GM23248 (cell line): ENCODE measurements around the gene KIF6. TPM values are rescaled to one million over a fixed set of nuclear protein-coding genes. Genes with fewer than 3 reads are reported as not detected.

Experiments used
- DNase-seq: peaks from one replicate; pipeline ENCODE4 v3.0.0-alpha.2; 2015
- H2AFZ ChIP-seq: fragments of 200-600 bp; sonication (generic); 2 replicates; pipeline ENCODE4 v1.6.1; 2016; ENCODE audit warnings: antibody characterized with exemption
- H3F3A ChIP-seq: fragments of 200-600 bp; sonication (generic); 2 replicates; pipeline ENCODE4 v1.6.1; 2016; ENCODE audit warnings: mild to moderate bottlenecking, antibody characterized with exemption, mixed run types; ENCODE audit not compliant: insufficient read depth
- H3K27ac ChIP-seq: fragments of 200-600 bp; sonication (generic); 2 replicates; pipeline ENCODE4 v1.5.1; 2016; ENCODE audit warnings: mild to moderate bottlenecking
- H3K27me3 ChIP-seq: fragments of 200-600 bp; sonication (generic); replicated peaks from 2 replicates; pipeline ENCODE4 v1.6.1; 2016; ENCODE audit warnings: mild to moderate bottlenecking; ENCODE audit not compliant: insufficient read depth
- H3K36me3 ChIP-seq: fragments of 200-600 bp; sonication (generic); 2 replicates; pipeline ENCODE4 v1.6.1; 2016; ENCODE audit warnings: low read depth, mild to moderate bottlenecking
- H3K4me1 ChIP-seq: fragments of 200-600 bp; sonication (generic); 2 replicates; pipeline ENCODE4 v1.6.1; 2016; ENCODE audit warnings: mild to moderate bottlenecking; ENCODE audit not compliant: insufficient read depth
- H3K4me2 ChIP-seq: fragments of 200-600 bp; sonication (generic); one replicate; pipeline ENCODE4 v1.6.1; 2016; ENCODE audit warnings: mild to moderate bottlenecking; ENCODE audit not compliant: unreplicated experiment
- H3K4me3 ChIP-seq: fragments of 200-600 bp; sonication (generic); 2 replicates; pipeline ENCODE4 v1.5.1; 2016; ENCODE audit warnings: mild to moderate bottlenecking
- H3K79me2 ChIP-seq: fragments of 200-600 bp; sonication (generic); 2 replicates; pipeline ENCODE4 v1.6.1; 2016; ENCODE audit warnings: mild to moderate bottlenecking; ENCODE audit not compliant: insufficient read depth
- H3K9ac ChIP-seq: fragments of 200-600 bp; sonication (generic); 2 replicates; pipeline ENCODE4 v1.6.1; 2016; ENCODE audit warnings: mild to moderate bottlenecking
- H3K9me2 ChIP-seq: fragments of 200-600 bp; sonication (generic); 2 replicates; pipeline ENCODE4 v1.6.1; 2016; ENCODE audit warnings: mixed run types, mild to moderate bottlenecking, moderate library complexity; ENCODE audit not compliant: insufficient read depth
- H3K9me3 ChIP-seq: fragments of 200-600 bp; sonication (generic); one replicate; pipeline ENCODE4 v1.6.1; 2017; ENCODE audit warnings: low read depth
- H4K20me1 ChIP-seq: fragments of 200-600 bp; sonication (generic); 2 replicates; pipeline ENCODE4 v1.6.0; 2016; ENCODE audit not compliant: insufficient read depth
- EZH2 ChIP-seq: fragments of 200-600 bp; sonication (generic); IDR thresholded peaks from 2 replicates; pipeline ENCODE4 v1.6.1; 2018; ENCODE audit warnings: antibody characterized with exemption, mild to moderate bottlenecking; ENCODE audit not compliant: insufficient read depth, poor library complexity, severe bottlenecking
- EZH2phosphoT487 ChIP-seq: fragments of 200-600 bp; sonication (generic); IDR thresholded peaks from 2 replicates; pipeline ENCODE4 v1.6.1; 2018; ENCODE audit warnings: antibody characterized with exemption, moderate library complexity, mild to moderate bottlenecking, low read depth; ENCODE audit not compliant: insufficient read depth
- WGBS, 2 experiments: methylation state at CpG; one replicate each; pipeline ENCODE4 v1.1.6; 2015 to 2017; ENCODE audit warnings: low lambda C conversion rate in 2 of 2, low coverage in 1 of 2; ENCODE audit errors: missing lambda C conversion rate in 2 of 2; 5-methylcytosine and 5-hydroxymethylcytosine counted together
- in situ Hi-C: fragments of 300-500 bp; cut with MboI; formaldehyde crosslinking; loops from 2 replicates; pipeline ENCODE4 v1.15.0; 2020
- polyA plus RNA-seq: library from polyadenylated mRNA; unstranded; fragments of >200 nt; fragmentation: Nextera tagmentation; extraction: Ambion mirVana; gene quantifications from 2 replicates; pipeline ENCODE4 v1.2.1, GENCODE V29; 2016
- total RNA-seq: library from RNA; depleted of rRNA; stranded (reverse); fragments of >200 nt; shearing (Covaris generic); gene quantifications from 2 replicates; pipeline ENCODE4 v1.2.3, GENCODE V29; 2014

Gene KIF6
- total and polyA plus RNA-seq, 2 experiments from 2014 or later, result 0.22 to 0.91 TPM

DNA sequence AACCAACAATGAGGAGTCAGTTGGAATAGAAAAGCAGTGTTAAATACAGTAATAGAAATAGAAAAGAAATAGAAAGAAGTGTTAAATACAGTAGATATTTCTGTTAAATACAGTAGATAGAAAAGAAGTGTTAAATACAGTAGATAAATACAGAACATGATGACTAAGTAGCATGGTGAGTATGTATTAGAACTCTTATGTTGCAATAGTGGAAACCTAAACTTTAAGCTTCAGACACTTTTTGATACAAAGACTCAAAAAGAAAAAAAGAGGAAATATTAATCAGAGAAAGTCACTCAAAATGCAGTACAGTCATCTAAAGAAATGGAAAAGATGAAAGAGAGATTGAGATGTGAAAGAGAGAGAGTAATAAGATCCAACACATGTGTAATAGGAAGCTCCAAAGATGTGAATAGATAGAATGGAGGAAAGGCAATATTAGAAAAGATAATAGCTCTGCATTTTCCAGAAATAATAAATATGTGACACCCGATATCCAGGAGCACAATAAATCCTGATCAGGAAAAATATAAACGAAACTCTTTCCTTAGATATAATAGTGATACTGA lies 271.2 kb downstream of the KIF6 start:
- H3F3A ChIP-seq, result peaks cover 27% of the 10 kb centered on the region
- TF ChIP-seq EZH2phosphoT487, result no peak
- no peak for TF ChIP-seq EZH2
- no peaks in the 10 kb centered on the region for H3K36me3 ChIP-seq
- H4K20me1 ChIP-seq, result no peaks in the 10 kb centered on the region
- H3K4me3 ChIP-seq, result no peak overlapping the region
- no peaks in the 10 kb centered on the region for H3K9me3 ChIP-seq
- peaks cover 21% of the 10 kb centered on the region for H3K4me1 ChIP-seq
- no peaks in the 10 kb centered on the region for H3K27me3 ChIP-seq
- no peaks in the 10 kb centered on the region for H3K9me2 ChIP-seq
- 88 to 93% methylated on average over 2 of the region's 2 CpGs for WGBS, 2 experiments
- DNase-seq, result peak; percentile 51
- no peak overlapping the region for H2AFZ ChIP-seq
- H3K27ac ChIP-seq, result no peak overlapping the region
- no peak overlapping the region for H3K9ac ChIP-seq
- in situ Hi-C loops, result no loop called here
- H3K4me2 ChIP-seq, result peak overlapping the region; percentile 29
- H3K79me2 ChIP-seq, result no peaks in the 10 kb centered on the region

DNA sequence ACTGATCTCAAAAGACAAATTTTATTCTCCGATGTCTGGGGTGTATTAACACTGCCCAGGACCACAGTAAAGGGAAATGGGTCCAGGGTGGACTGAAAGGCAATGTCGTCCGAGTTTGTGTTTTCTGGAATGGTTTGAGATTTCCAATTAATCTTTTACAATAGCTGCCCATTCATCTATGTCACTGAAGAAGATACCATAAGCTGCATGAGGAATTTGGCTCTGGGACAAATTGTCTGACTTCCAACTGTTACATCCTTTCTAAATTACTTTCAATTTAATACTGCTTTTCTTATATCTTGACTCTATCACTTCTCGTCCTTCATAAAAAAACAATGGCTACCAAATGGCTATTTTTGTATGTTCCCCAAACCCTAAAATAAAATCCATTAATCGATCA lies 272.0 kb downstream of the KIF6 start:
- in situ Hi-C loops, result no loop called here
- no peak overlapping the region for H2AFZ ChIP-seq

GRCh38 chr6:39452306-39453145 lies 272.7 kb downstream of the KIF6 start:
- Histone ChIP-seq H3K4me1 (peaks cover 21% of the 10 kb centered on the region), H3K4me3 (no peak overlapping the region), H4K20me1 (no peaks in the 10 kb centered on the region), H3K4me2 (peak overlapping the region; percentile 63), H3K79me2 (no peaks in the 10 kb centered on the region), H3K27ac (peak overlapping the region; percentile 37), H3K36me3 (no peaks in the 10 kb centered on the region), H3K9me2 (no peaks in the 10 kb centered on the region), H3K27me3 (no peaks in the 10 kb centered on the region), H3K9ac (no peak overlapping the region), H3F3A (peaks cover 27% of the 10 kb centered on the region), H2AFZ (peak overlapping the region; percentile 38), H3K9me3 (no peaks in the 10 kb centered on the region)
- TF ChIP-seq EZH2 (no peak), EZH2phosphoT487 (no peak)
- in situ Hi-C loops, result no loop called here
- whole genome bisulfite sequencing, 2 experiments, result 24 to 26% methylated on average over 5 of the region's 5 CpGs
- peak; percentile 82 for DNase-seq

More for the DNA sequence above, 272.0 kb downstream of the KIF6 start:
- Histone ChIP-seq H3K27ac (no peak overlapping the region), H3K9ac (no peak overlapping the region), H3K4me3 (no peak overlapping the region), H4K20me1 (no peaks in the 10 kb centered on the region), H3K9me2 (no peaks in the 10 kb centered on the region), H3K9me3 (no peaks in the 10 kb centered on the region), H3K79me2 (no peaks in the 10 kb centered on the region), H3K27me3 (no peaks in the 10 kb centered on the region), H3K36me3 (no peaks in the 10 kb centered on the region), H3F3A (peaks cover 27% of the 10 kb centered on the region), H3K4me2 (peak overlapping the region; percentile 8), H3K4me1 (peaks cover 21% of the 10 kb centered on the region)
- TF ChIP-seq EZH2, result no peak
- no peak for TF ChIP-seq EZH2phosphoT487
- 58 to 60% methylated on average over 5 of the region's 5 CpGs for WGBS, 2 experiments
- DNase-seq, result no peak

DNA sequence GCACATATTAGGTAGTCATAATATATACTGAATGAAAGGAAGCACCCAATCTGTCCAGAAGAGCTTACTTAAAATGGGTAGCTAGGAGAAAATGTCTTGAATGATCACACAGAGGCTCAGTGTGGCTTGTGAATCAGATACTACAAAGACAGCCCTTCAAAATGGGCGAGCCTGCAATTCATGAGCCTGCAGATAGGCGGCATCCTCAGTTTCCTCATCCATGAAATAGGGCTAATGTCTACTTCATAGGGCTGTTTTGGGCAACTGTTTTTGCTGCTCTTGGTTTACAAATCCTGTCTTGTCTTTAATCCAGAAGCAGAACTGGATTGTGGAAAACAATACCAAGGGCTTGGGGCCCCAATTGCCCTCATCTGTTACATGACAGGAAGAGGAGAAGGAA lies 273.4 kb downstream of the KIF6 start:
- Histone ChIP-seq H3K4me2 (peak overlapping the region; percentile 63), H3K27me3 (no peaks in the 10 kb centered on the region), H3K9me2 (no peaks in the 10 kb centered on the region), H3K4me3 (no peak overlapping the region), H3K27ac (peak overlapping the region; percentile 37), H4K20me1 (no peaks in the 10 kb centered on the region), H3K36me3 (no peaks in the 10 kb centered on the region), H3K4me1 (peaks cover 21% of the 10 kb centered on the region), H3F3A (peaks cover 27% of the 10 kb centered on the region), H2AFZ (peak overlapping the region; percentile 38; the same call in 1 of the 2 replicates), H3K79me2 (no peaks in the 10 kb centered on the region), H3K9ac (no peak overlapping the region), H3K9me3 (no peaks in the 10 kb centered on the region)
- peak; percentile 14 for DNase-seq
- in situ Hi-C loops, result no loop called here
- 75 to 88% methylated on average over 2 of the region's 2 CpGs for WGBS, 2 experiments
- no peak for TF ChIP-seq EZH2
